GM12878 (cell line): Measurements from ENCODE around the gene CLDN19. TPM values are rescaled to one million over a fixed set of nuclear protein-coding genes. Genes with fewer than 3 reads are reported as not detected.

Experiments used
- ATAC-seq: fragments of 200-7000 bp; cut with Tn5 transposase; 3 replicates; pipeline ENCODE4 v1.9.1; 2020; ENCODE audit warnings: mild to moderate bottlenecking, moderate library complexity
- BruUV-seq: library from RNA; stranded (reverse); fragments of 400-500 nt; replicated peaks from 2 replicates; lab custom pipeline; 2021; lab: Mats Ljungman, UMichigan
- CTCF ChIA-PET: fragments of 300-600 bp; sonication (Branson Sonifier 250); formaldehyde crosslinking; extraction: SDS; loops from one replicate; lab custom pipeline; 2021; ENCODE audit warnings: inconsistent platforms; lab: Yijun Ruan, JAX
- POLR2A ChIA-PET: fragments of 350-600 bp; formaldehyde crosslinking; extraction: SDS; loops from one replicate; lab custom pipeline; 2021; ENCODE audit warnings: inconsistent platforms; lab: Charles Lee
- RAD21 ChIA-PET: fragments of 300-600 bp; sonication (Branson Sonifier 250); formaldehyde crosslinking; loops from one replicate; lab custom pipeline; 2023; ENCODE audit warnings: antibody characterized with exemption; ENCODE audit not compliant: unreplicated experiment; lab: Charles Lee
- SMC1A ChIA-PET: fragments of 300-600 bp; sonication (Branson Sonifier 250); formaldehyde crosslinking; loops from one replicate; lab custom pipeline; 2023; ENCODE audit not compliant: unreplicated experiment, uncharacterized antibody; lab: Charles Lee
- DNase-seq: peaks from one replicate; pipeline ENCODE4 v3.0.0-alpha.2; 2011; ENCODE audit warnings: low read depth, low spot score
- FAIRE-seq: peaks from 3 replicates; lab custom pipeline; 2011; peaks lifted over from hg19 to GRCh38; lab: Jason Lieb, UNC
- H2AFZ ChIP-seq: 2 replicates; pipeline ENCODE4 v1.6.0; 2011; ENCODE audit warnings: low read depth, low read length, control low read depth; ENCODE audit not compliant: control insufficient read depth
- H3K27ac ChIP-seq: 2 replicates; pipeline ENCODE4 v1.5.1; 2011; ENCODE audit warnings: control low read depth; ENCODE audit not compliant: control insufficient read depth, insufficient read depth
- H3K27me3 ChIP-seq, 2 experiments: replicated peaks in 1 of 2; 2 replicates each; pipeline versions ENCODE4 v1.6.0 to v1.6.1; 2011; ENCODE audit warnings: low read length in 1 of 2; ENCODE audit not compliant: control insufficient read depth in 2 of 2, insufficient read depth in 2 of 2
- H3K36me3 ChIP-seq, 2 experiments: 2 replicates each; pipeline ENCODE4 v1.5.1; 2011; ENCODE audit warnings: low read length in 1 of 2; ENCODE audit not compliant: control insufficient read depth in 2 of 2, insufficient read depth in 2 of 2
- H3K4me1 ChIP-seq: 2 replicates; pipeline ENCODE4 v1.6.1; 2011; ENCODE audit warnings: mild to moderate bottlenecking, low read length, moderate library complexity, mixed read lengths; ENCODE audit not compliant: control insufficient read depth, insufficient read depth
- H3K4me2 ChIP-seq: 2 replicates; pipeline ENCODE4 v1.6.0; 2011; ENCODE audit warnings: control low read depth; ENCODE audit not compliant: control insufficient read depth, insufficient read depth
- H3K4me3 ChIP-seq: fragments of 200-600 bp; sonication (generic); 2 replicates; pipeline ENCODE4 v1.5.1; 2016
- H3K79me2 ChIP-seq: 2 replicates; pipeline ENCODE4 v1.6.0; 2011; ENCODE audit warnings: low read length; ENCODE audit not compliant: control insufficient read depth, insufficient read depth
- H3K9ac ChIP-seq: 2 replicates; pipeline ENCODE4 v1.8.0; 2011; ENCODE audit warnings: low read length, control low read depth, mixed read lengths; ENCODE audit not compliant: control insufficient read depth, insufficient read depth
- H3K9me3 ChIP-seq: replicated peaks from 3 replicates; pipeline ENCODE4 v1.5.1; 2011; ENCODE audit warnings: mild to moderate bottlenecking, low read length; ENCODE audit not compliant: control insufficient read depth, insufficient read depth
- H4K20me1 ChIP-seq: 2 replicates; pipeline ENCODE4 v1.6.0; 2011; ENCODE audit not compliant: control insufficient read depth, insufficient read depth
- EED ChIP-seq: sonication (generic); IDR thresholded peaks from 2 replicates; pipeline ENCODE4 v1.6.1; 2016; ENCODE audit warnings: antibody characterized with exemption, low read depth
- MTA2 ChIP-seq: fragments of 450-650 bp; IDR thresholded peaks from 2 replicates; pipeline ENCODE4 v1.6.1; 2016; ENCODE audit warnings: low read depth, mild to moderate bottlenecking, moderate library complexity
- WGBS: methylation state at CpG from one replicate; pipeline ENCODE4 v1.1.6; 2016; ENCODE audit warnings: low lambda C conversion rate; ENCODE audit not compliant: insufficient replicate concordance, insufficient coverage; ENCODE audit errors: missing lambda C conversion rate; 5-methylcytosine and 5-hydroxymethylcytosine counted together
- in situ Hi-C: fragments of 300-500 bp; cut with MboI; formaldehyde crosslinking; loops from 9 replicates; pipeline ENCODE4 v1.14.3; 2018; ENCODE audit warnings: mixed read lengths
- intact Hi-C: fragments of 100-400 bp; cut with micrococcal nuclease; formaldehyde crosslinking; loops from one replicate; pipeline ENCODE4 v1.14.2; 2022; ENCODE audit not compliant: unreplicated experiment
- polyA plus RNA-seq, 11 experiments: library from polyadenylated mRNA; depleted of rRNA in 4 of 11; unstranded in 6 of 11; stranded (reverse) in 5 of 11; fragments of >200 nt; fragmentation: Nextera tagmentation in 4 of 11; fragmentation: Illumina TruSeq in 1 of 11; extraction: Ambion mirVana in 4 of 11; extraction: Trizol in 1 of 11; gene quantifications; 1 replicate in 1 of 11; 2 replicates in 10 of 11; pipeline versions ENCODE4 v1.2.1 to v1.2.3, GENCODE V29; 2011 to 2016; ENCODE audit warnings: inconsistent platforms in 2 of 11, missing spikeins in 2 of 11, low read depth in 1 of 11
- total RNA-seq, 4 experiments: library from RNA; depleted of rRNA in 3 of 4; stranded (reverse); fragments of >200 nt in 3 of 4; fragmentation: Illumina TruSeq in 1 of 4; extraction: Trizol in 1 of 4; gene quantifications; 2 replicates each; pipeline versions ENCODE4 v1.2.1 to v1.2.3, GENCODE V29; 2013 to 2021
- TF ChIP-seq, protein P1 (sequence below): fragments of 450-650 bp; IDR thresholded peaks from 2 replicates; pipeline ENCODE4 v1.6.1; 2016; ENCODE audit warnings: mild to moderate bottlenecking

The CLDN19 gene
- total and polyA plus RNA-seq, 10 of the 15 experiments (the other 5 are each of a cell fraction or from before 2014, with no cell fraction given) = not detected

DNA sequence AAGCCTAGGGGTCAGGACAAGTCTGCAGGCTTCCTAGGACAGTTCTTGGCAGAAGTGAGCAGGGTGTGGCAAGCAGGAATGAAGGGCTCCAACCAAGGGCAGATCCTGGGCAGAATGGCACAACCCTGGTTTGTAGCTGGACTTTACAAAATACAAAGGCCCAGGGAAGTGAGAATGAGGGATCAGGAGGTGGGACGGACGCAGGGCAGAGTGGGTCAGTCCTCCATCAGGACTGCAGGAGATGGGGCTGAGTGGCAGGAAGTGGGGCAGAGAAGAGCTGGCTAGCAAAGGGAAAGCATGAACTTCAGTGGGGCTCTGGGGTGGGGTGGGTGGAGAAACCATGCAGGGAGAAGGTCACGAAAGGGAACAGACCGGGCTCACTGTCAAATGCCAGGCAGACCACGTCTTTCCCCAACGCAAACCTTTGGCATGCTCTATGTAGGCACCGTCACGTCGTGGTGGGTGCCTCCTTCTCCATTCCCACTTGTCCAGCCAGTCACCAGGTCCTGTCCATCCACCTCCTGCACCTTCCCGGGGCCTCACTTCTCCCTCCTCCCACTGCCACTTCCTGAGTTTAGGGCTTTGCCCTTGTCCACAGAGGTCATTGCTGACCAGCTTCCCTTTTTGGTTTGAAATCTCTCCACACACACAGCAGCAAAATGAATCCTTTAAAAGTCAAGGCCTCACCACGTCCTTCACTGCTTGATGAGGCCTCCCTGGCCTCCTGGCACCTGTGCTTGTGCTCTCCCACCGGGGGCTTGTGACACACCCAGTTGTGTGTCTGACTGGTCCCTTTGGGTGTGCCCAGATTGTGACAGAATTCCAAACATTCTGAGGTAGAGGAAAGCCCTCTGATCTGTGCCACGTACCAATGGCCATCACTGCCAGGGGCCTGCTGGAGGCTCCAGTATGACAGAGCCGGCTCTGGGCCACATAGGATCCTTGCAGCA lies 8.7 kb upstream of the CLDN19 start:
- CTCF ChIA-PET = interaction anchor here (0.6 to 1.5 kb wide), 6 partner anchors 14 to 403 kb away, joined by 3 to 4 read pairs (median 3); no protein-coding TSS in a partner anchor
- no peak overlapping the region for H3K4me2 ChIP-seq
- in situ Hi-C loops (no loop called here), intact Hi-C loops (loop anchor here (5.0 kb wide), 1 partner anchor 406 kb away; no protein-coding TSS in a partner anchor)
- no peak overlapping the region for H2AFZ ChIP-seq
- SMC1A ChIA-PET = interaction anchor here (1.5 kb wide), 1 partner anchor 18 kb away, joined by 4 read pairs; the partner anchor contains the start of genes C1orf50 and P3H1
- DNase-seq = no peak
- no peak overlapping the region for H3K9ac ChIP-seq
- TF ChIP-seq EED (no peak), MTA2 (no peak)
- TF ChIP-seq, protein P1, sequence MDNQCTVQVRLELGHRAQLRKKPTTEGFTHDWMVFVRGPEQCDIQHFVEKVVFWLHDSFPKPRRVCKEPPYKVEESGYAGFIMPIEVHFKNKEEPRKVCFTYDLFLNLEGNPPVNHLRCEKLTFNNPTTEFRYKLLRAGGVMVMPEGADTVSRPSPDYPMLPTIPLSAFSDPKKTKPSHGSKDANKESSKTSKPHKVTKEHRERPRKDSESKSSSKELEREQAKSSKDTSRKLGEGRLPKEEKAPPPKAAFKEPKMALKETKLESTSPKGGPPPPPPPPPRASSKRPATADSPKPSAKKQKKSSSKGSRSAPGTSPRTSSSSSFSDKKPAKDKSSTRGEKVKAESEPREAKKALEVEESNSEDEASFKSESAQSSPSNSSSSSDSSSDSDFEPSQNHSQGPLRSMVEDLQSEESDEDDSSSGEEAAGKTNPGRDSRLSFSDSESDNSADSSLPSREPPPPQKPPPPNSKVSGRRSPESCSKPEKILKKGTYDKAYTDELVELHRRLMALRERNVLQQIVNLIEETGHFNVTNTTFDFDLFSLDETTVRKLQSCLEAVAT = no peak
- 86% methylated on average over 14 of the region's 14 CpGs for WGBS
- H4K20me1 ChIP-seq = no peaks in the 10 kb centered on the region
- FAIRE-seq = no peak
- POLR2A ChIA-PET = interaction anchor here (0.6 kb wide), 1 partner anchor 20 kb away, joined by 3 read pairs; no protein-coding TSS in a partner anchor
- ATAC-seq = no peak
- BruUV-seq = no TSS peak
- no peak overlapping the region for H3K4me3 ChIP-seq
- no peaks in the 10 kb centered on the region for H3K27me3 ChIP-seq
- no peak overlapping the region for H3K27ac ChIP-seq
- H3K36me3 ChIP-seq = peaks cover 11% of the 10 kb centered on the region in 2 experiments; a peak in 3 of 4 replicates
- H3K9me3 ChIP-seq = no peaks in the 10 kb centered on the region
- no peaks in the 10 kb centered on the region for H3K79me2 ChIP-seq
- RAD21 ChIA-PET = no interaction called here
- no peaks in the 10 kb centered on the region for H3K4me1 ChIP-seq
